ENCODE results near the gene SNRPD1. TPM values are rescaled to one million over a fixed set of nuclear protein-coding genes. Genes with fewer than 3 reads are reported as not detected.
"Not testable (repeated sequence)": the region's sequence is repeated elsewhere in the genome, so short reads cannot be mapped to it uniquely, and the experiment has no call there.

Gene SNRPD1
- polyA plus RNA-seq (ENCODE audit: insufficient read length in 4 of 4) = 100 to 1,000 TPM; 148 to 185 (median 167) TPM

GRCh38 chr18:21612125-21613039 lies at the start of gene SNRPD1:
TSS of gene SNRPD1 (plus strand) at chr18:21612314. CDS start at chr18:21612430, 116 bp downstream.
- peak; percentile 79 to 89 (median 84) for DNase-seq (ENCODE audit: low read depth in 4 of 4, low spot score in 3 of 4)

GRCh38 chr18:21571772-21572171 lies 40.3 kb upstream of the SNRPD1 start:
- DNase-seq (ENCODE audit: low read depth in 4 of 4, low spot score in 3 of 4) = no peak

- DNase-seq (ENCODE audit: low read depth in 4 of 4, low spot score in 3 of 4) = no peak
These were observed 36.5 kb upstream of the SNRPD1 start for GRCh38 chr18:21575656-21576055.

GRCh38 chr18:21584391-21584790 lies 27.7 kb upstream of the SNRPD1 start:
- no peak for DNase-seq (ENCODE audit: low read depth in 4 of 4, low spot score in 3 of 4)

- not testable (repeated sequence) for DNase-seq (ENCODE audit: low read depth in 4 of 4, low spot score in 3 of 4)
These were observed 19.8 kb upstream of the SNRPD1 start for GRCh38 chr18:21592361-21592760.

- no peak for DNase-seq (ENCODE audit: low read depth in 4 of 4, low spot score in 3 of 4)
These were observed 18.4 kb upstream of the SNRPD1 start for GRCh38 chr18:21593540-21594257.

- DNase-seq (ENCODE audit: low read depth in 4 of 4, low spot score in 3 of 4) = no peak
These were observed 14.5 kb upstream of the SNRPD1 start for GRCh38 chr18:21597620-21598019.

GRCh38 chr18:21598726-21599584 lies 13.2 kb upstream of the SNRPD1 start:
- DNase-seq (ENCODE audit: low read depth in 4 of 4, low spot score in 3 of 4) = peak in 2 of 4 donors; percentile 5 to 17

GRCh38 chr18:21599585-21600525 lies 12.3 kb upstream of the SNRPD1 start:
- DNase-seq (ENCODE audit: low read depth in 4 of 4, low spot score in 3 of 4) = peak in 1 of 4 donors; percentile 17

GRCh38 chr18:21600526-21601410 lies 11.3 kb upstream of the SNRPD1 start, which contains the start of gene ESCO1:
TSS of gene ESCO1 (minus strand) at chr18:21600704. CDS start at chr18:21574843, 25,861 bp downstream.
- peak; percentile 89 to 94 (median 92) for DNase-seq (ENCODE audit: low read depth in 4 of 4, low spot score in 3 of 4)

- DNase-seq (ENCODE audit: low read depth in 4 of 4, low spot score in 3 of 4) = no peak
These were observed 9.9 kb upstream of the SNRPD1 start for GRCh38 chr18:21602299-21602587.

- DNase-seq (ENCODE audit: low read depth in 4 of 4, low spot score in 3 of 4) = no peak
These were observed 7.4 kb upstream of the SNRPD1 start for GRCh38 chr18:21604671-21605070.

- no peak for DNase-seq (ENCODE audit: low read depth in 4 of 4, low spot score in 3 of 4)
These were observed 6.9 kb upstream of the SNRPD1 start for GRCh38 chr18:21605213-21605612.

- DNase-seq (ENCODE audit: low read depth in 4 of 4, low spot score in 3 of 4) = not testable (repeated sequence)
These were observed 551 bp upstream of the SNRPD1 start for GRCh38 chr18:21611401-21612124.

- not testable (repeated sequence) for DNase-seq (ENCODE audit: low read depth in 4 of 4, low spot score in 3 of 4)
These were observed 9.5 kb downstream of the SNRPD1 start for GRCh38 chr18:21621640-21622039.

GRCh38 chr18:21629089-21629832 lies 17.1 kb downstream of the SNRPD1 start:
- DNase-seq (ENCODE audit: low read depth in 4 of 4, low spot score in 3 of 4) = no peak

GRCh38 chr18:21632393-21632792 lies 20.3 kb downstream of the SNRPD1 start:
- DNase-seq (ENCODE audit: low read depth in 4 of 4, low spot score in 3 of 4) = no peak
